GM19468 (cell line): ENCODE data around the gene MED13.
A peak's percentile ranks its signal among the peaks of the same experiment; 100 is the strongest.
"Not testable (repeated sequence)": the region's sequence is repeated elsewhere in the genome, so short reads cannot be mapped to it uniquely, and the experiment has no call there.

Source experiments
- ATAC-seq: cut with Tn5 transposase; IDR thresholded peaks from one replicate; pipeline ENCODE4 v1.9.1; 2021; ENCODE audit warnings: mild to moderate bottlenecking, moderate library complexity, moderate number of reproducible peaks; ENCODE audit not compliant: unreplicated experiment; ENCODE audit errors: extremely low read depth

MED13 gene

DNA sequence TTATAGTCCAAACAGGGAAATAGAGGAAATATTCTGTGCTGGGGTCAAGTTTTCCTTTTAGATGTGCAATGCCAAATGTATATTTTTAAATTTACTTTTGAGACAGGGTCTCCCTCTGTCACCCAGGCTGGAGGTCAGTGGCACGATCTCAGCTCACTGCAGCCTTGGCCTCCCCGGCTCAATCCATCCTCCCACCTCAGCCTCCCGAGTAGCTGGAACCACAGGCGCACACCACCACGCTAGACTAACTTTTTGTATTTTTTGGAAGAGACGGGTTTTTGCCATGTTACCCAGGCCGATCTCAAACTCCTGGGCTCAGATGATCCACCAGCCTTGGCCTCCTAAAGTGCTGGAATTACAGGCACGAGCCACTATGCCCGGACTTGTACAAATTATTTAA, 25.8 kb upstream of the MED13 start:
- ATAC-seq, result no peak

DNA sequence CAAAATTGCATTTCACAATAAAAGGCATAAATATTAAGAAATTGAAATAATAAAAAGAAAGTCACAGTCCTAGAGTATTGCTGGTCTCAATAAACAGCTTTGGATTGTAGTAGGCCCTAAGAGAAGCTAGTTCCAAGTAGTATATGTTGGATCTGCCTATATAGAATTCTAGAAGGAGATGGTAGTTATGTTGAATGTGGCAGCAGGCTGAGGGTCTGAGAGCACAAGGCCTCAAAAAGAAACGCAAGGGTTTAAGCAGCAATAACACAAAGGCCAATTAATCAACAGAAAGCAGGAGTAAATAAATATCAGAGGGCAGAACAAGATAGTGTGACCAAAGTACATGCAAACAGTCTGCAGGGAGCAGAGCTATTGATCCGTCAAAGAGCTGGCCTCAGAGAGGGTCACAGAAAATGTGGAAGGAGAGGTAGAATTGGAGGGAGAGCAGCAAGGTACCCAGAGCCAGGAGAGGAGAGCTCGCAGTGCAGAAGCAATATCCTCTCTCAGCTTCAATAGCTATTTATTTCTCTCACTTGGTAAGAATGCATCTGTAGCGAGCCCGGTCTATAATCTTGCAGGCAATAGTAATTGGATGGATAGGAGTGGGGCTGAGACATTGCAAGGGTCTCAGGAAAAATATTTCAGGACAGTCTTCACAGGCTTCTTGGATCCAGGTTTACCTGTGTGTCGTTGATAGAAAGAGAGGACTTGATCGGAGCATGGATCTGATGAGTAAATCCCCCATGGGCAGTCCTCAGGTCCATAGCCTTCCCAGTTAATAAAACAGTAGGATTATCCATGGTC, 25.1 kb upstream of the MED13 start:
- no peak for ATAC-seq

DNA sequence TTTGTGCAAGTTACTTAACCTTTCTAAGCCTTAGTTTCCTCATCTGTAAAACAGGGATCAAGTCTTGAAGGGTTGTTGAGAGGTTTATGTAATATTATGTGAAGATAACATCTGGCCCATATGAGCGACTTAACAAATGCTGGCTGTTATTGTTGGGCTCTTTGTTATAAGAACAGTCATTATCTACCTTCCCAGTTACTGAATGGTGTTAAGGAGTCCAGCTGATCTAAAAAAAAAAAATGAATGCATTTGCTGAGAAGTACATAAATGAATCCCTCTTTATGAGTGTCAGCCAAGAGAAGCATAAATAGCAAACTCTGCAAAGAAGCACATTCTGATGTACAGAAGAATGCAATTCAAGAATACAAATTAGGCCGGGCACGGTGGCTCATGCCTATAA, 24.3 kb upstream of the MED13 start:
- ATAC-seq, result no peak

DNA sequence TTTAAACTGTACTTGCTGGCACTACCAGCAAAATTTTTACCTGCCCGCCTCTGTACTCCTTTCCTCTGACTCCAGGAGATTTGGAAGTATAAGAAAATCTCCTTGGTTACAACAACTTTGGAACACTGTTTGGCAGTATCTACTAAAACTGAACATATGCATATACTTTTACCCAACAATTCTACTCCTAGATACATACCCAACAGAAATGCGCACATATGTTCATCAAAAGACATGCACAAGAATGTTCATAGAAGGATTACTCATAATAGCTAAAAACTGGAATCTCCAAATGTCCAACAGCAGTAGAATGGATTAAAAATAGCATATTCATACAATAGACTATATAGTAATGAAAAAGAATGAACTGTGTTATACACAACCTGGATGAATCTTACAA, 21.7 kb upstream of the MED13 start:
- ATAC-seq, result no peak

DNA sequence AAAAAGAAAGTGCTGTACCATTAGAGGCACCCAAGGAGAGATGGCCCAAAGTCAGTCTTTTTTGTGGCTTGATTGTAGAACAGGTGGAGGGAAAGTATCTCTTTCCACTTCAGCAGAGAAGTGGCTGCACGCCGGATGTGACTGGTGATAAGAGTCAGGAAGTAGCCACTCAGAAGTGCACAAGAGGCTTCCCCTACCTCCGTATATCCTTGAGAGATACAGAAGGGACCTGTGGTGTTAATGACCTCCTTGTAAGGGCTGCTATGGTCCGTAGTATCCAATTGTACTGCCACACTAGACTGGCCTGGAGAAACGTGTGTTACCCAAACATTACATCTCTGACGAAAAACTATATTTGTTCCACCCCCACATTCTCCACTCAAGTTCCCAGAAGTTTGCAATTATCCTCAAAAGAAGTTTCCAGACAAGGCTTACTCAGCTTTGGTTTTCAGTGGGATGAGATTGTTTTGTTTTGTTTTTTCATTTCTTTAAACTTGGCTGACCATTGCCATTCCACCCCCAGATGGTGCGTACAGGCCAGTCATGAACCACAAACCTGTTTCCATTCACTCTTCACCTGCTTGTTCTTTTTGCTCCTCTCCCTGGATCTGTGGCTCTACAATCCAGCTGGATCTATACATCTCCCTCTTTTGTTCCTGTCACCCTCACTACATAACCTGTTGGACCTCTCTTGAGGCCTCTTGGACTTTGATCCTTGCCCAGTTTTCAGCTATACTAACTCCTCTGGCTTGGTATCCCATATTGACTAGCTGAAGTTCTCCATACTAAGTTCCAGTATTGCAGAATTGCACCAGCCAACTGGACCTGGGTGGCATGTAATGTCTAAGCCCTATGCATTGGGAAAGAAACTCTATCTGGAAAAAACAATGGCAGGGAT, 20.7 kb upstream of the MED13 start:
- no peak for ATAC-seq

DNA sequence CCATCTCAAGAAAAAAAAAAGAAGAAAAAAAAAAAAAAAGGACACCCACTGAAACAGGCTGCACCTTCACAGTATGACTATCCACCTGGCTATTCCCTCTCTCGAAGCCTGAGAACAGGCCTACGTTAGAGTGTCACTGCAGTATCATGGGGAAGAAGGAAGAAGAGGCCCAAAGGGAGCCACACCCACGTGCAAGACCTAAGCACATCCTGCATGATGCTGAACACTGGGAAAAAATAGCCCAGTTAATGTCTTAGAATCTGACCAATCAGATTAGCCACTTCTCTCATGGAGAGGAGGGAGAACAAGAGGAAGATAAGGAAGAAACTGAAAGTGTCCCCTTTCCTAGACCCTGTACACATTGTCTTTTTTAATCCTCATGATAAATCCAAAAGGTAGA, 19.5 kb upstream of the MED13 start:
- no peak for ATAC-seq

- no peak for ATAC-seq
Measured at GRCh38 chr17:62083651-62084050, 18.6 kb upstream of the MED13 start.

- ATAC-seq, result no peak
Measured at GRCh38 chr17:62080647-62081046, 15.6 kb upstream of the MED13 start.

DNA sequence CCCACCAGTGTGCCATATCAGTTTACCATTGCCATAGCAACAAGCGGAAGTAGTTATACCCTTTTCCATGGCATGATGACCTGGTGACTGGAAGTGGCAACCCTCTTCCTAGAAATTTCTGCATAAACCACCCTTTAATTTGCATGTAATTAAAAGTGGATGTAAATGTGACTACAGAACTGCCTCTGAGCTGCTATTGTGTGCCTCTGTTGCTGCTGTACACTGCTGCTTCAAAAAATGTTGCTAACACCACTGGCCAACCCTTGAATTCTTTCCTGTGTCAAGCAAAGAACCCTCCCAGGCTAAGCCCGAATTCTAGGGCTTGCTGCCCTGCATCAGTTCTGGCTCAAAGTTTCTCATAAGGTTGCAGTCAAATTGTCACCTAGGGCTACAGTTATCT, 12.9 kb upstream of the MED13 start:
- no peak for ATAC-seq

GRCh38 chr17:62076864-62077788, 12.0 kb upstream of the MED13 start:
- no peak for ATAC-seq

- ATAC-seq, result no peak
Measured at GRCh38 chr17:62075308-62075815, 10.3 kb upstream of the MED13 start.

DNA sequence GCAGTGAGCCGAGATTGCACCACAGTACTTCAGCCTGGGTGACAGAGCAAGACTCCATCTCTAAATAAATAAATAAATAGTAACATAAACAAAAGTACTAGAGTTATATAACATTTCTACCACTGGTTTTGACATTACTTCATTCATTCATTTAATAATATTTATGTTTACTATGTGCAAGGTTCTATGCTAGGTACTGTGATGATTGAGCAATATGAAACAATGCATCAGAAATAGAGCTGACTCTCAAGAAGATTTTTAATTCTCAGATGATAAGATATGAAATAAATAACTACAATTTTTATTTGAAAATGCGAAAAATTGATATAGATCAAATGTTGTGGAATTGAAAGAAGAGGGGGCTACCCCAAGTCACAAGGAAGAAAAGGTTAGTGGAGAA, 8.9 kb upstream of the MED13 start:
- ATAC-seq, result no peak

- not testable (repeated sequence) for ATAC-seq
Measured at GRCh38 chr17:62072855-62073254, 7.8 kb upstream of the MED13 start.

DNA sequence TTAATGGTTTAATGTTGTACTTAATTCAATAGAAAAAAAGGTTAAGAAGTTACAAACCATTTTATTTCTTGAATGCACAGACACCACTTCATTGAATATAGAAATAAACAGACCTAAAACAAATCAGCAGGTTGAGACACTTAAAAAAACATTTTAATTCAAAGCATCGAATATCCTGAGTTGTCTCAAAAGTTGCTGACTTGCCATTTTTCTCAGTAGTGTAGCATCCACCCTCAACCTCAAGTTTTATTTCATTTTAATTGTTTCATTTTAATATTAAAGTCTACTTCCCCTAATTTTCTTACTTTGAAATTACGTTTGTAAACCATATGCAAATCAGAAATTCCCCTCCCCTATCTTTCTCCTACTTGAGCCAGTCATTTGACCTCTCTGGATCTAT, 5.8 kb upstream of the MED13 start:
- ATAC-seq, result no peak

GRCh38 chr17:62067165-62068145, 2.4 kb upstream of the MED13 start:
- ATAC-seq, result no peak

DNA sequence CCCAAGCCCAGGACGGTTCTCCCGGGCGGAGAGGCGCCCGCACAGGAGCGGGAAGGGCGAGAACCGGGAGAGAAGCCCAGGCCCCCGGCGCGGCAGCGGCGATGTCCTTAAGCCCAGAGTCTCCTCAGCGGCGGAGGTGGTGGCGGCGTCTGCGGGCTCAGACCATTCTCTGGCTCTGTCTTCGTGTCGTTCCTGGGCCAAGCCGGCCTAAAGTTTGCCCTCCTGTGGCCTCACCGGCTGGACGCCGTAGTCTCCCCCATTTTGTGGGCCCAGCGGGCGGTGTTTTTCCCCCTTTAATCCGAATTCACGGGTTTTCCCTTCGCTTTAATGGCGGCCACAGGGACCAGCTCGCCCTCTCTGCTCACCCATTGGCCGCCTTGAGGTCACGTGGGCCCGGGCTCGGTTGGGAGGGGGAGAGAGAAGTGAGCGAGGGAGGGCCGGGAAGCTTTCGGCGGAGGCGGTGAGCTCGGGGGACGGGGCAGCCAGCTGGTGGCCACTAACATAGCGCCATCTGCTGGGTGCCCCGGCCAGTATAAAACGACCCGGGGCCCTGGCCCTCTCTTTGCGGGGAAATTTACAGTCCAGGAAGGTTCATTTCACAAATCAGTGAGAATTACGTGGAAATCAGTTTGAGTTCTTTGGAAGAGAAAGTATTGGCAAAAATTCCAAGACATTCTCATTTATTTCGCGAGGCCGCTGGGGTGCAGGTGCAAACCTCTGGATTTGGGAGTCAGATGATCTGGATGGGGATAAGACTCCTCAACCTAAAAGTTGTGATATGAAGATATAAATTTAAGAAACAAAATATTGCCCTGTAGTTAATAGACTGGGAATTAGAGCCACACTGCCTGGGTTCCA, 762 bp upstream of the MED13 start:
- ATAC-seq, result peak; percentile 73

DNA sequence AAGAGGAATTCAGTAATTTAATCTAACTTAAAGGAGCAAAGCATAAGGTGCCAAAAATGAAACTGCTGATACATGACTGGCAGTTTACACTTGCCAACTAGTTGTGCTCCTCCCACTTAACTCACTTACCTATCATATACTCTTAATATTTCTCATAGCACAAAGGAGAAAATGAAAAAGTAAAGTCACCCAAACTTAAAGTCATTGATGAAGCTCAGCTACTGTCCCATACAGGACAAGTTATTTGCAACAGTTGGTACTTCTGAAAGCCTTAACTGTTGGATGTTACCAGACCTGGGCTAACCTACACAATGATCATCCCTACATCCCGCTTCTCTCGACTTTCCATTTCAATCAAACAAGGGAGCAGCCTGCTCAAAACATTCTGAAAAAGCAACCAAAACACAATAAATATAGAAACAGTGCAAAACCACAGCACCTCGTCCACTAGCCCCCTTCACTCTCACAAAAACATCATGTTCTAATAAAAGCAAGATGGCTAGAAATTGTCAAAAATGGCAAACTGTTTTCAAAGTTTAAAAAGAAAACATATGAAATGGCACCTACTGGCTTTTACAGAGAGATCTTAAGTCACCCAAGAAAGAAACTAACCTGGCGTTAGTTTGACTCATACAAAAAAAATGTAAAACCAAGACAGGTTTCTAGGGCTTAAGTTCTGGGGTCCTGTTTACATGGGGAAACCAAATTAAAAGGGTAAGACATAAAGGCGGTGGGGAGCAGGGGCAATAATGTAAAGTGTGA, 868 bp downstream of the MED13 start:
- ATAC-seq, result no peak
